GM18511 (cell line): ENCODE measurements around the gene IRF6.
A peak's percentile ranks its signal among the peaks of the same experiment; 100 is the strongest.

Experiments
- ATAC-seq: cut with Tn5 transposase; IDR thresholded peaks from one replicate; pipeline ENCODE4 v1.9.1; 2021; ENCODE audit warnings: mild to moderate bottlenecking, moderate library complexity; ENCODE audit not compliant: unreplicated experiment

IRF6 gene

DNA sequence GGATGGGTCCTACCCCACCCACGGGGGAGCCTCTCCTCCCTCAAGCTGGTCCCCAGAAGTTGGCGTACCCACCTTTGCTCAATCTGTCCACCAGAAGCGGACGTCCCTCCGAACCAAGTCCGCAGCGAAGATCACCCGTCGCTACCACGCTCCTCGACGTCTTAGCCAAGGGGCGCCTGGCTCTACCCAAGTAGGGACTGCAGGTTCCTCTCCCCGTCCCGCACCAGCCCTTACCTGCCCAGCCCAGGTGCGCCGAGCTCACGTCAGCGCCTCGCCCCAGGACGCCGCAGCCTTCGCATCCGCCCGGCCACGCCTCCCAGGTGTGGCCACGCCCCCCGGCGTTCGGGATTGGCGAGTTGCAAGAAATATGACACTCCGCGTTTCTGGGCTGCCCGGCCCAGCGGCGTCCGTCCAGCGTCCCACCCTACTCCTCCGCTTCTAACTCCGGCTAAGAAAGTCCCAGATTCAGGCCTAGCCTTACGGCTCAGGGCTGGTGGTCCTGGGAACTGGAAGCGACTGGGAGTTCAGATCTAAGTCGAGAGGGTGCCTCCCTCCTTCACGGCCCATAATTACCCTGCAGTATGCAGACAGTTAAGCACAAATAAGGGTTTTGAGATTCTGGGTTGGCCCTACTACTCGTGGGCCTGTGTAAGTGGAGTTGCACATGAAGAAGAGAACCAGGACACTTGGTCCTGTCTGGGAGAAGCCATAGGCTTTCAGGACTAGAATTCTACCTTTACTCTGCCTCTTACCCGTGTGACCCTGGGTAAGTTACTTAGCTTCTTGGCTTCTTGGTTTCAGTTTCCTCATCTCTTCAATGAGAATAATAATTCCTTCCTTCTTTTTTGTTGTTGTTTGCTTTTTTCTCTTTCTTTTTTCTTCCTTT is at the start of gene IRF6:
TSS of gene IRF6 (minus strand) at position 268 of the 886 bp plus-strand sequence. CDS start 4,729 bp downstream, outside the sequence.
- peak; percentile 92 for ATAC-seq

DNA sequence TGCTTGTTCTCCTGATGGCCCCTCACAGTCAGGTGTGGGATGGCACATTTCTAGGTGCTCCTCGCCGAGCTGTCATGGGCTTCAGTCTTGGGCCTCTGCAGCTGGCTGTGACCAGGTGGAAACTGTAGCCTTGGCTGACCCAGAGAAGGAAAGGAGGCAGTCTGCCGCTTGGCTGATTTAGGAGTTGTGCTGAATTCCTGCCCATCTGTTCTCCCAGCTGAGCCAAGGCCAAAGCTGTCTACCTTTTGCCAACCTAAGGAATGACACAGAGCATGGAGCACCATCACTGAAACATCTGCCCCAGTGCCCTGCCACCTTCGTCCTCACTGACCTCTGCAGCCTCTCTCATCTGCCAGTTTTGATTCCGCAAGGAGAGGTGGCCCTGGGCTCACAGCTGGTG is 49.7 kb upstream of the IRF6 start:
- ATAC-seq, result no peak

DNA sequence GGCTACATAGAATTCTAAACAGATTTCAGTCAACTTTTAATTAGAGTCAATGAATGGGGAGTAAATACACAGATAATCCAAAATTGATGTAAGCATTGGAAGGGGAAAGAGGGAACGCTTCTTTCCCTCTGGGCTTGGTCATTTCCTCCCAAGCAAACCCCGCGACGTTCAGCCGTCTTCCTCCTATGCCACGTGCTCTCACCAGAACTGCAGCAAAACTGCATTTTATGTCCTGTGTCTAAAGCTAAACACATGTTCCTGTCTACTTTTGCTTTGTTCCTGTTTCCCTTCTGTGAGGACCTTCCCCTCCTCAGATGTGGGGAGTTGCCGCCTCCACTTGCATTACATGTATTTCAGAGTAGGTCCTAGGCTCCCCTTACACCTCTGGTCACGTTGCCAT is 49.1 kb upstream of the IRF6 start:
- ATAC-seq, result no peak

DNA sequence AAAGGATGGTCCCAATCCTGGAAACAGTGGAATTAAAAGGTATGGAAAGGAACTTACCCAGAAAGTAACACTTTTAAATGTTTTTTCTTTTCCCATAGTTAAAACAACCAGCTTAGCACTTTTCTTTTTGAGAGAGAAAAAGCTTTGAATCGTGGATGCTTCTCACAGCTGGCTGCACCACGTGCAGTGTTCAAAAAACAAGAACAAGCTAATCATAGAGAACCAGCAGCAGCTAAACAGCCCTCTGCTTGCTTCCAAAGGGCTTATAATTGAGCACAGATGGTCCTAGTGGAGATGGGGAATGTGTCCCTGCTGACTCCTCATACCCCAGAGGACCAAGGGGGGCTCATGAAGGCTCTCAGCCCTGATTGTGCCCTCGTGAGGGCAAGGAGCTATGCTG is 48.3 kb upstream of the IRF6 start:
- ATAC-seq, result no peak

DNA sequence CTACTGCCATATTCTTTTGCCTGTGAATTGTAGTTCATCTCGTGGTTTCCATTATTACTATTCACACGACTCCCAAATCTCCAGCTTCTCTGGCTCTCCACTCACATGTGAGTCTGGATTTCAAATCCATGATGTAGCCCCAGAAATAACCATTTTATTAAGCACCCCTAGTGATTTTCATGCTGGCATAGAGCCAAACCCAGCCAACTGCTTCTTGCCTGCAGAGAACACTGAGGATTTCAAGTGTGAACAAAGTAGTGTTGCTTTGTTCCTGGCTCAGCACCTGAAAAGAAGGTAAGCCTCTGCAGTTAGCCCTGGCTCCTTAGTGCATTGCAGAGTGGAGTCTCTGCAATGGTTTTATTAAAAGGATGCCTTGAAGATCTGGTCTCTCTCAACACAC is 47.7 kb upstream of the IRF6 start:
- no peak for ATAC-seq

DNA sequence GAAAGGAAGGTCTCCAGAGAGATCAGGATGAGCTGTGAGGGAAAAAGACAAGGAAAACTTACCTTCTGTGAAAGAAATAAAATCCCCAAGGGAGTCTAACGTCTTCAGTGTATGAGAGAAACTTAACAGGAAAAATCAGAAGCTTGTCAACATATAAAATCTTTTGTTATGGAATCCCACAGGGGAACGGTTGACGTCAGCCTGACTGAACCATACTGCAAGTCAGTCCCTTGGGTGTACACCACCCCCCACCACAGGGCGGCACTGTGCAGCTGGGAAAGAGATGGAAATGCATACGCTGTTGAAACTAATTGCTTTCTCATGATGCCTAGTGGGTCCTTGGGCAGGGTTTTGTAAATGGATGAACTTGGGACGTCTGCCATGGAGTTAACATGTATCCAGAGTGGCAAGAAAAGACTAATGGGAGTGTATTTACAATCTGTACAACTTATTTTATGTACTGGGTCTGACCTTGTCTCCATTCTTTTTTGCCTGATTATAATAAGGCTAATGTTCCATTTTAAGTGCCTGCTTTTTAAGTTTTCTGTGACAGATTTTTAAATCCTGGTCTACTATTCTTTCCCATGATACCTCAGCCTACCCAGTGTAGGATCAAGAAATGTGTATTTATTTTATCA is 44.5 kb upstream of the IRF6 start:
- no peak for ATAC-seq

DNA sequence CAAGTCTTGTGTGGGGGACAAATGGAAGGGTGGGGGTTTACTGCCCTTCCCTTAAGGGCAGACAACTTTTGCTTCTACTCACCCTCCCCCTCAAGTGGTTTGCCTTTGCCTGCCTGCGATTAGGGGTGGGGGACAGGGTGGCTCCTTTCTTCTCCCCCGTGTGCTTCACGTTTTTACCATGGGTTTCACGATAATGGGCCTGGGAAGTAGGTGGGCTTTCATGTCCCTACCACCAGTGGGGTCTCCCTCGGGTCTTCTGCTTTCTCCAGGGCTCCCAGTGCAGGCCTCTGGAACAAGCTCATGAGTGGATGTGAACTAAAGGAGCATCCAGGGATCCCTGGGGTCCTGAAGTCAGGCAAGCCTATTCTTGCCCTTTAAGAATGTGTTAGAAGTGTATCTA is 43.4 kb upstream of the IRF6 start:
- ATAC-seq, result no peak

DNA sequence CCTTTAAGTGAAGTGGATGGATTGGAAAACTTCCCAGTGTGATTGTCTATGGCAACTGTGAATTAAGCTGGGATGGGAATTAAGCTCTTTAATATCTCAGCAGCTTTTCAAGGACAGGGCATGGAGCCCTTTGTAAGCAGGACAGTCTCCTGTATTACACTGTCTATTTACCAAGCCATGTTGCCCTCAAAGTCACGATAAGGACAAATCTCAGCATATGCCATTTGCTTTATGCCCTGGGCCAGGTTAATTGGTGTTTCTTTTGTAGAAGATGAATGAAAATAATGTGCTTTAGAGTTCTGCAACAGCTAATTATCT is 39.4 kb upstream of the IRF6 start:
- ATAC-seq, result no peak

DNA sequence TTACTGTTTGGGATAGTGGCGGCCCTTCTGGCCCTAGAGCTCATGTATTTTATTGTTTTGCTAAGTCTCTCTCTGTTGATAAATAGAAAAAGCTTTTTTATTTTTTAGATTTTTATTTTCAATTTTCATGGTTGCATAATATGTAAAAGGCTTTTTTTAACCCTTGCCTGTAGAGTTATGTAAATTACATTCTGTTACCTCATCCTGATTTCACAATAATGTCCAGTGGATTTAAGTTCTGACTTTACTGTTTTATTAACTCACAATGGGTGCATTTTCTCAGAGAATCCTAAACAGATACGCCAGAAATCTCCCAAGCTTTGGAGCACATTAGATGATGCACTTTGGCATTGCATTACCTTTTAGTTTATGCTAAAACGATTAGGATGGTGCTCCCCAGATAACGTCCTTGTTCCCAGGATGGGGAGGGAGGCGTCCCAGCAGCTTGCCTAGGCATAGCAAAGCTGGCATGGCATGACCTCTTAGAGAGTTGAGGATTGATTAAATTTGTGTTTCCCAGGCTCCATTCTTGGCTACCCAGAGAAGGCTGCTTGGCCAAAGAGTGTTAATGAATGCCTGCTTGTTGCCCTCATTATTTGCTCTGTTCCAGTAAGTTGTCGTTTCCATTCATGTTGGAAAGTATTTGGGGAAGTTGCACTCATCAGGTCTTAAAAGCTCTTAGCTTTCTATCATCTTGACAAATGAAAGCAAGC is 38.9 kb upstream of the IRF6 start:
- no peak for ATAC-seq

DNA sequence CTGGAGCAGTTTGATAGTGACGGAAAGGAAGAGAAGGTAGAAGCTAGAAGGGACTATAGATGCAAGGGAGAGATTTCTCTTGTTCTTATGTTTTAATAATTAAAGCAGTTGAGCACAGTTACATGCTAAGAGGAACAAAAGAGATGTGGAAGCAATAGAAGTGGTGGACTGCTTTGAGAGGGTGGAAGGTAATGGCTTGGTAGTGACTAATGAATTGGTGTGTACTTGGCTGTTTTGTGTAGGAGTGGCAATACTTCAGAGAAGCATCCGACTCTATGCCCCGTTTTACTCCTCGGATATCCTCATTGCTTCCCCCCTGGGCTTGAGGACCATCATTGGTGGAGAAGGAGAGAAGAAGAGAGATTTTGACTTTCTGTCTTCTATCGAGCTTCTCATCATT is 34.7 kb upstream of the IRF6 start:
- no peak for ATAC-seq

DNA sequence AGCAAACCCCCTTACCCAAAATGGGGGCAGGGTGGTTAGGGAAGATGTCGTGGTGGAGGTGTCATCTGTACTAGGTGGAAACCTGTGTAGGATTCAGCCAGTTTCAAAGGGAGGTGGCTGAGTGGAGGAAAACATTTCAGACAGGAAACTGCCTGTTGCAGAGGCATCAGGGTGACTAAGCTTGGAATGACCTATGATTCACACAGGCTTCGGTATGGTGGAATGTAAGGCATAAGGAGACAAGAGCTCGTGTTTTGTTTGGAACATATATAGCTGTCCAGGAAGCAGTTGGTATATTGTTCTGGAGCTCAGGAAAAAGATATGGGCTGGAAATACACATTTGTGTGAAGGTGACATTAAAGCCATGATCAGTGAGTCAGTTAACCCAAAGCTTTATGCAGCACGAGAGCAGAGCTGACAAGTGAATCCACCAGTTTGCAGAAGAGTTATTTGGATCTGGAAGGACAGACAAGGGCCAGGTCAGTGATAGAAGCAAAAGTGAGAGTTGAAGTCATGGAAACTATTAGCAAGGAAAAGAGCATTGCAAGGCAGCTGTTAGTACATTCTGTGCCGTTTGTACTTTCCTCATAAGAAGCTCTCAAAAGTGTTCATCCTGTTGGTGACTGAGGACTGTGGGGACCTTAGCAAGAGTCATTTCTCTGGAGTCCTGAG is 34.1 kb upstream of the IRF6 start:
- no peak for ATAC-seq

DNA sequence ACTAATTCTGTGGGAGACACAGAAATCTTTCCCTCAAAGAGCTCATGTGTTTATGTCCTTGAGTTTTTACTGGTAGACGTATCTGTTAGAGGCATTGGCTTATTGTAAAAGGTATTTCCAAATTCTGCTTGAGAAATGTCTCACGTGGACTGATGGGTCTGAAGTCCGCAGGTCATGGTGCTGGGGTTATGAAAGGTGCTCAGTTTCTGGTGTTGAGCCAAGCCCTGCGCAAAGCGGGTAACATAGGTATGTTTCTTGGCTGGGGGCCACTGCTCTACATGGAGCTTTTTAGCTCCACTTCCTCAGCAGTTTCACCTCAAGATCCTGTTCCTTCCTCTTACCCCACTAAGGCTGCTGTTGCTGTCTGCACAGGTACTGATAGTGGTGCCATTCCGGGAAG is 32.6 kb upstream of the IRF6 start:
- ATAC-seq, result no peak

DNA sequence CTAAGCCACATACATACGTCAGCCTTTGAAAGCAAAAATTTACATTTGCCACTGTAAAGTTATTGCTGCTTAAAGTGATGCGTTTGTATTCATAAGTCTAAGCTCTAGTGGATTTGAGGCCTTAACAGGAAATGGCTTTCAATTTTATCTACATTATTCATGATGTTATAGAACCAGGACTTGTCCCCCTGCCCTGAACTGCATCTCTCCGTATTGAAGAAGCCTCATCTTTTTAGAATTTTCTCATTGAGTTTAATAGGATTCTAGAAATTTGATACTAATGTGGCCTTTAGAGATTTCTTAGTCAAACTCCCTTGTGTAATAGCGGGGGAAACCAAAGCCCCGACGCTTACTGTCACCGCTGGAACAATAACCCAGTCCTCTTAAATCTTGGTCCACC is 31.7 kb upstream of the IRF6 start:
- ATAC-seq, result no peak

DNA sequence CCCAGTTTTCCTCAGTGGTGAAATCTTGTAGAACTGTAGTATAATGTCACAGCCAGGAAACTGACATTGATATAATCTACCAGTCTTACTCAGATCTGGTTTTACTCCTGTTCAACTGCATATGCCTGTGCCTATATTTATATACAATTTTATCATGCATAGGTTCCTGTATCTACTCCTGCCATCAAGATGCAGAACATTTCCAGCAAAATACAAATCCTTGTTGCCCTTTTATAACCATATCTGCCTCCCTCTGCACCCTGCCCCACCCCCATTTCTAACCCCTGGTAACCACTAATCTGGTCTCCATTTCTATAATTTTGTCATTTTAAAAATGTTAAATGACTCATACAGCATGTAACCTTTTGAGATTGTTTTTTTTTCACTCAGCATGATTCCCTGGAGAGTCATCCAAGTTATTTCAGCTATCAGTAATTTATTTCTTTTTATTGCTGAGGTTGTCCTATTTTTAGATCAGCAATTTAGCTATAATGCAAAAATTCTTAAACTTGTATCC is 29.9 kb upstream of the IRF6 start:
- ATAC-seq, result no peak

DNA sequence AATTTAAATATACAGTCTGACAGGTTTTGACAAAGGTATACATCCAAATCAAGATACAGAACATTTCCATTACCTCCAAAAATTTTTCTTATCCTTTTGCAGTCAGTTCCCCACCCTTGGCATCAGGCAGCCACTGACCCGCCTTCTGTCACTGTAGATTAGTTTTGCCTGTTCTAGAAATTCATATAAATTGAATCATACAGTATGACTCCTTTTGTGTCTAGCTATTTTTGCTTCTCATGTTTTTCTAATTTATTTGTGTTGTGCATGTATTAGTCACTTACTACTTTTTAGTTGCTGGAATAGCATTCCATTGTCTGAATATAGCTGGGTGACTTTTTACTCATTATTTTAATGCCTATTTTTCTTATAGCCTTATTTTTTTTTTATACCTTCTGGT is 25.7 kb upstream of the IRF6 start:
- no peak for ATAC-seq

DNA sequence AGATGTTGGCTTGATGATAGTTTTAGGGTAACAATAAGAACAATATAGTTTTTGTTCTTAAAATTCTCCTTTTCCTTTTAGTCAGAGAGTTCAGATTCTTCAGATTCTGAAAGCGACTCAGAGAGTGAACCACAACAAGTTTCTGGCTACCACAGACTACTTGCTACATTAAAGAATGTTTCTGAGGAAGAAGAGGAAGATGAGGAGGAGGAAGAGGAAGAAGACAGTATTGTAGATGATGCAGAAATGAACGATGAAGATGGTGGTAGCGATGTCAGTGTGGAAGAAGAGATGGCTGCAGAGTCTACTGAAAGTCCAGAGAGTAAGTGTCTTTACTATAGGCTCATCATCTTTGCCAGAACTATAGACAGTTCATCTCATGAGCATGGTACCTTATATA is 24.8 kb upstream of the IRF6 start:
- ATAC-seq, result no peak

DNA sequence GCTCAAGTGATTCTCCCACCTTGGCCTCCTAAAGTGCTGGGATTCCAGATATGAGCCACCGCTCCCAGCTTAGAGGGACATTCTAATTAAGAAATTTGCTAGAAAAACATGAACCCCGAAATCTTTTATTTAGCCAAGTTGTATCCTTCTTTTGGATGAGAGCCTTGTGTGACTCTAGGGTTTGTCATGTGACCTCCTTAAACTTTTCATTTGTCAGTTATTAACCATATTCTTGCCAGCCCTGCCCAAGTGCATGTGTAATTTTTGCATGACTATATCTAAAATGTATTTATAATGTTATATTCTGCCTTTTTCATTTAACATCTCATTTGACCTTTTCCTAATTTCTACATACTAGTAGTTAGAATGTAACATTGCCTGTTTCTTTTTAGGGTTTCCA is 23.8 kb upstream of the IRF6 start:
- ATAC-seq, result no peak

DNA sequence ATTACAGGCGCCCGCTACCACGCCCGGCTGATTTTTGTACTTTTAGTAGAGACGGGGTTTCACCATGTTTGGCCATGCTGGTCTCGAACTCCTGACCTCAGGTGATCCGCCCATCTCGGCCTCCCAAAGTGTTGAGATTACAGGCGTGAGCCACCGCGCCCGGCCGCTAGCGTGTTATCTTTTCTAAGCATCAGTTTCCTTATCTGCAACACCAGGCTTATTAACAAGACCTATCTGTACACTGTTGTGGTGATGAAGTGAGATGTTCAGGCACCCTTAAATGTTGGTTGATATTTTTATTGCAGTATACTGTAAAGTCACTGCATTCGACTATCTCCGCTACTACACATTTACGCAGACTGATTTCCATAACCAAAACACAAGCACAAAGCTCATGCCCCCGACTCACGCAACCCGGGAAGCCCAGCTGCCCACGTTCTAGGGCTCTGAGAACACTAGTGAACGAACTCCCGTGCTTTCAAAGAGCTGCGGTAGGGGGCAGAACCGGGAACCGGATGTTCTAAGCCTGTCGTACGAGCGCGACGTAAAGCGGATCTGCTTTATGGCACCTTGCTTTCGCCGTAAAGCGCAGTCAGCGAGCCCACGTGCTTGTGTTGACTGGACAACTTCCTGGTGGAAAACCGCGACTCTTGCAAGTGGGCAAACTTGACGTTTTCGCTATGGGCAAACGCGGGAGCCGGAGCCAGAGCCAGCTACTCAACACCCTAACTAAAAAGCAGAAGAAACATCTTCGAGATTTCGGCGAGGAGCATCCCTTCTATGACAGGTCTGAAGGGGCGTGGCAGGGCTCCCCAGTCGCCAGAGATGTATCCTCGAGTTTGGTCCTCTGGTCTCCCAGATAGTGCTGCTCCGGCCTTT is 21.7 kb upstream of the IRF6 start, which contains the start of gene UTP25:
TSS of gene UTP25 (plus strand) at position 589 of the 879 bp plus-strand sequence. CDS start at position 681, 92 bp downstream.
- peak; percentile 94 for ATAC-seq

DNA sequence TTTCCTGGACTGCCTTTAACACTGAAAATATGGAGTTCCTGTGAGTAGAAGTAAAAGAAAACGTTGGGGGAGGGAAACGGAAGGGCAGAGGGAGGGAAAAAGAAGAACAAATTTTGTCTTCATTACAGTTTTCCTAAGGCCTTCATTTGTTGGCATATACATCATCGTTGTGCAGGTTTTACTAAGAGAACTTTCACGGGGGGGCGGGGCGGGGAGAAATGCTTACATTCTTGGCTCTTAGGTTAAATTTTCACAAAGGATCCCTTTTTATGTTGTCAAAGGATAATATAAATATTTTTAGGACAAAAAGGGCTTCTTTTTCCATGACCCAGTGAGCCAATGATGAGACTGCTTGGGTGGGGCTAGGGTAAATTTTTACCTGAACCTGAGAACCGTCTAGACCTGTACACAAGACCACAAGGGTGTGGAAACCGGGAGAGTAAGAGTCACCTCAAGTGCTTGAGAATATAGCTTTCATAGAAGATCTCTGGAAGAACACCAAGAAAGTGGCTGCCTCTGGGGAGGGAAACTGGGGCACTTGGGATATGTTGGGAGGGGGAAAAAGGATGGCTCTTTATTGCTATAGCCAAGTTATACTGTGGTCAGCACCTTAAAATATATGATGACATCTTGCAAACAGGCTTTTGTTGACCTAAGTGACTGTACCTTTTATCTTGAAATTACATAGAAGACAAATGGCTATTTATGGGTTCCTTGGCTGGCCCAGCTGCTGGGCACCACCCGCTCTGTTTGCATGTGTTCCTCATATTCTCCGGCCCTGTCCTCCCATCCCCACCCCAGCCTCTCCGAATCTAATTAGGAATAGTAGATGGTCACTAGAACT is 19.9 kb upstream of the IRF6 start:
- no peak for ATAC-seq
